ENCODE data around the gene KLF12.
A peak's percentile ranks its signal among the peaks of the same experiment; 100 is the strongest.

Gene KLF12

DNA sequence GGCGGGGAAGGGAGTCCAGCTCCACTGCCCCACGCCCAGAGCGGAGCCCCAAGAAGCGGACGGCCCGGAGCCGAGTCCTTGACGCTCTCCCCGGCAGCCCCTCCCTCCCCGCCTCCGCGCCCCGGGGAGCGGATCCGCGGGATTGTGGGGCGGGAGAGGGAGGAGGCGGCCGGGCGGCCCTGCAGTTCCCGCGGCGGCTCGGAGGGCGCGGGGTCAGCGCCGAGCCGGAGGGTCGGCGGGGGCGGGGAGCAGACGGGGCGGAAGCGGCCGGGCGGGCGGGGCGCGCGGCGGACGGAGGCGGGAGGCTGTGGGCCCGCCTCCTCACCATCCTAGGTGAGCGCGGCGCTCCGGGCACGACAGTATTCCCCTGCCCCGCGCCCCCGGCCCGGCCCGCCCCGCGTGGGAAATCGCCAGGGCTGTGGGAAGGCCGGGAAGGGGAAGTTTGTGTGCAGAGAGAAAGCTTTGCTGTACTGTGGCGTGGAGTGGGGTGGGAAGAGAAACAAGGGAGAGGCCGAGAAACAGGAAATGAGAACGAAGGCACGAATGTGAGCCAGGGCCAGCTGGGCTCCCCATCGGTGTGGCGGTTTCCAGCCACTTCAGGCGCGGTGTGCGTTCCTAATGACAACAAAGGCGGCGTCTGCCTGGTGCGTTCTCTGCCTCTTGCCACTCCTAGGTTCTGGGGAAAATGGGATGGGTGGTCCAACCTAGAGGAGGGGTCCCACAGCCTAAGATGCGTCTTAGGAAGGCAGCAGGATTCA is 1.3 kb upstream of the KLF12 start:
- H3K36me3 ChIP-seq (ENCODE audit: control insufficient read depth in 2 of 2, insufficient read depth in 2 of 2, low read length in 2 of 2) = no peaks in the 10 kb centered on the region
- peak overlapping the region; percentile 92 to 95 for H3K4me3 ChIP-seq (ENCODE audit: low read length in 2 of 2)
- H3K4me1 ChIP-seq (ENCODE audit: control insufficient read depth, insufficient read depth, low read length) = peaks cover 6% of the 10 kb centered on the region
- H3K27ac ChIP-seq (ENCODE audit: low read length) = peak overlapping the region; percentile 92
- H3K27me3 ChIP-seq (ENCODE audit: control insufficient read depth in 1 of 2, insufficient read depth in 2 of 2, low read length in 2 of 2) = no peaks in the 10 kb centered on the region
- H3K9me3 ChIP-seq (ENCODE audit: control insufficient read depth in 2 of 2, low read length in 2 of 2) = no peaks in the 10 kb centered on the region
- peak overlapping the region; percentile 90 to 91 for H3K9ac ChIP-seq (ENCODE audit: low read length in 2 of 2)

DNA sequence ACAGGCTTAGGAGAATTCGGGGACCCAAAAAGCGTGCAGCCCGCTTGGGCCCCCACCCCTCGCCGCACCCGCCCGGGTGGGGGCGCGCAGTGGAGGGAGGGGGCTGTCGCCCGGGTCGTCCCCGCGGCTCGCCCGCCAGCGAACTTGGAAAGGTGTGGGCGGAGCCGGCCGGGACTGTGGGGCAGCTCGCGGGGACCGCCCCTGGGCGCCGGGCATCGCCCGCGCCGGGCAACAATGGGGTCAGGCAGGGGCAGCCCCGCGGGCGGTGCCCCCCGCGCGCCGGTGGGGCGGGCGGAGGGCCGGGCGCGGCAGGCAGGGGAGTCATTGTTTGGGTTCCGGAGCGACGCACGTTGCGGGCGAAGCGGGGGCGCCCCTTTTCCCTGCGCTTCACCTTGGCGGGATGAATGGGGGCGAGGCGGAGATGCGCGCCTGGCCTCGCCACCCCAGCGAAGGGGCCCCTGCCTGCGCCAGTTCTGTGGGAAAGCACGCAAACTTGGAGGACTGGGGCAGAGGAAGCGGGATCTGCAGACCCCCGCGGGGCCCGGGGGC is 647 bp upstream of the KLF12 start:
- H3K4me3 ChIP-seq (ENCODE audit: low read length in 2 of 2) = peak overlapping the region; percentile 68 to 92
- H3K9ac ChIP-seq (ENCODE audit: low read length in 2 of 2) = peak overlapping the region; percentile 60 to 71
- H3K9me3 ChIP-seq (ENCODE audit: control insufficient read depth in 2 of 2, low read length in 2 of 2) = no peaks in the 10 kb centered on the region
- H3K36me3 ChIP-seq (ENCODE audit: control insufficient read depth in 2 of 2, insufficient read depth in 2 of 2, low read length in 2 of 2) = no peaks in the 10 kb centered on the region
- peaks cover 7% of the 10 kb centered on the region for H3K4me1 ChIP-seq (ENCODE audit: control insufficient read depth, insufficient read depth, low read length)
- H3K27ac ChIP-seq (ENCODE audit: low read length) = peak overlapping the region; percentile 92
- H3K27me3 ChIP-seq (ENCODE audit: control insufficient read depth in 1 of 2, insufficient read depth in 2 of 2, low read length in 2 of 2) = no peaks in the 10 kb centered on the region

DNA sequence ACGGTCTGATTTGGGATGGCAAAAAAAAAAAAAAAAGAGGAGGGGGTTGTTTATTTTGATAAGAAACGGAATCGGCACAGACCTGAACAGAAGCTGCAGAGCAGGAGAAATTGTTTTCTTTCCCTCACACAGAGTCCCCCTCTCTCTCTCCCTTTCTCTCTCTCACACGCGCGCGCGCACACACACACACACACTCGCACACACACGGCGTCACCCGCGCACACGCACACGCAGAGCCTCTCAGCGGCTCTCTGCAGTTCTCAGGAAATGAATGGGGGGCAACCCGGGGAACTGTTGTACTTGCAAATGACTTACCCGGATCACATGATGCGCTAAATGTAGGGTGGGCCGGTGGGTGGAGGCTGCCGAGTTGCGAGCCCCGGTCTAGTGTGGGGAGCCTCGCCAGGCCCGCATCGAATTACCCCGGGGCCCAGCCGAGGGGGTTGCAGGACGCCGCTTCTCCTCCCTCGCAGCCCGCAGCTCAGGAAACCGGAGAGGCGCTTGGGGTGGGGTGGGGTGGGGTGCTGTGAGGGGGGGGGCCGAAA is 475 bp downstream of the KLF12 start:
- Histone ChIP-seq H3K9ac (ENCODE audit: low read length in 2 of 2) (peak overlapping the region; percentile 45 to 81), H3K4me1 (ENCODE audit: control insufficient read depth, insufficient read depth, low read length) (peaks cover 7% of the 10 kb centered on the region), H3K27me3 (ENCODE audit: control insufficient read depth in 1 of 2, insufficient read depth in 2 of 2, low read length in 2 of 2) (no peaks in the 10 kb centered on the region), H3K27ac (ENCODE audit: low read length) (peak overlapping the region; percentile 81), H3K4me3 (ENCODE audit: low read length in 2 of 2) (peak overlapping the region; percentile 88 to 92), H3K36me3 (ENCODE audit: control insufficient read depth in 2 of 2, insufficient read depth in 2 of 2, low read length in 2 of 2) (no peaks in the 10 kb centered on the region), H3K9me3 (ENCODE audit: control insufficient read depth in 2 of 2, low read length in 2 of 2) (no peaks in the 10 kb centered on the region)

DNA sequence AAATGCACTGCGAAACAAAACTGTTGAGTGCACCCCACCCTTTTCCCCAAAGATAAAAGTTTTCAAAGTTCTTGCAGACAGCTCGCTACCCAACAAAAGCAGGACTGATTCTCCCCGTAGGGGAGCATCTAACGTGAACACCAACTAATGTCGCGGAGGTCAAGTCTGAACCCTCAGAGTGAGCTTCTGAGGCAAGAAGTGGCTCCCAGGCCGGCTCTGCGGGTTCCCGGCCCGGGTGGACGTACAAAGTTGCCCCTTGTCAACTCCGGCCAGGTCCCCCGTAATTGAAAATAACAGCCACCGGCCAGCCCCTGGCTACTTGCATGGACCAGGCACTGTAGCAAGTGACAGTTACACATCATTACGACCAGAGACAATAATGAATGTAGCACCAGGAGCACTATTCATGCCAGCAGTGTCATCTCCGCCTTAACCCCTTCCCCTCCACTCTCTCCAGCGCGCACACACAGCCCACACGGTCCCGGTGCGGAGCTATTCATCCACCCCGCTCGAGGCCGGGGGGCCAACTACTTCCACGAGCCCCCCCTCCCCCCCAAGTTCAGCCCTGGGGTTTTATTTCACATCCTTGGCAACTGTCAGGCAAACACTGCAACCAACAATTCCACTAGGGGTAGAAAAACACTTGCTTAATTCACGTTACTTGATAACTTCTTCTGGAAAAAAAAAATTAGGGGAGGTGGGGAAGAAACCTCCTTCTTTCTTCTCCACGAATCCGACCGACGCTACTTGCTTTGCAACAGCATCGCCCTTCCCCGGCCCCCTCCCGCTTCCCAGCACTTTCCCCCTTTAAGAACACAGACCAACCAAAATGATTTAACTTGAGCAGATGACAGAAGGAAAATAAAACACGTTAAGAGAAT is 1.2 kb downstream of the KLF12 start:
- Histone ChIP-seq H3K27me3 (ENCODE audit: control insufficient read depth in 1 of 2, insufficient read depth in 2 of 2, low read length in 2 of 2) (no peaks in the 10 kb centered on the region), H3K4me3 (ENCODE audit: low read length in 2 of 2) (peak overlapping the region; percentile 88 to 92), H3K9me3 (ENCODE audit: control insufficient read depth in 2 of 2, low read length in 2 of 2) (no peaks in the 10 kb centered on the region), H3K36me3 (ENCODE audit: control insufficient read depth in 2 of 2, insufficient read depth in 2 of 2, low read length in 2 of 2) (no peaks in the 10 kb centered on the region), H3K9ac (ENCODE audit: low read length in 2 of 2) (peak overlapping the region; percentile 45 to 81), H3K4me1 (ENCODE audit: control insufficient read depth, insufficient read depth, low read length) (peaks cover 10% of the 10 kb centered on the region), H3K27ac (ENCODE audit: low read length) (peak overlapping the region; percentile 81)

DNA sequence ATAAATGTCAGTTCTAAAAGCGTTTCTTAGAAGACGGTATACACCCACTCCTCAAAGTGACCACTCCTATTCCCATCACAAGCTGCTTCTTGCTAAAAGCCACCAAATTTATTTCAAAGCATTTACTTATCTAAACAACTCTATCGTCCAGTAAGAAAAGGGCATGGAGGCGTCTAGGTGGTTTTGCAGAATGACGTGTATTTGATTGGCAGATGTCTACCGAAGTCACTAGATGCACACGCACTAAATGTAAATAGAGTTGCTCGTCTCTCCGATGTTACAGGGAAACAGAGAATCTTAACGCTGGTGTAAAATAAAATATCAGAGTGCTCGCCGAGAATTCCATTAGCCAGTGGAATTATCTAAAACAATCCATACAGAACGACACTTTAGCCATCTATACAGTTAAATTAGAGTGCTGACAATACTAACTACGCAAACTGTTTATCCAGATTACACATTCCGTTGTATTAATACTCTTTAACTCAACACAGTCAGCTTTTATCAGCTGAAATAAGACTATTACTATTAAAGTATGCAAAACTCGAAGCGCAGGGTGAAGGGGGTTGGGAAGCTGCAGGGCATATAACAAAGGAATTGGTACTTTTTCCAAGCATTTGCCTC is 1.9 kb downstream of the KLF12 start:
- no peaks in the 10 kb centered on the region for H3K36me3 ChIP-seq (ENCODE audit: control insufficient read depth in 2 of 2, insufficient read depth in 2 of 2, low read length in 2 of 2)
- peak overlapping the region; percentile 81 for H3K27ac ChIP-seq (ENCODE audit: low read length)
- H3K9me3 ChIP-seq (ENCODE audit: control insufficient read depth in 2 of 2, low read length in 2 of 2) = no peaks in the 10 kb centered on the region
- peaks cover 13% of the 10 kb centered on the region for H3K4me1 ChIP-seq (ENCODE audit: control insufficient read depth, insufficient read depth, low read length)
- peak overlapping the region; percentile 88 to 92 for H3K4me3 ChIP-seq (ENCODE audit: low read length in 2 of 2)
- H3K27me3 ChIP-seq (ENCODE audit: control insufficient read depth in 1 of 2, insufficient read depth in 2 of 2, low read length in 2 of 2) = no peaks in the 10 kb centered on the region
- H3K9ac ChIP-seq (ENCODE audit: low read length in 2 of 2) = peak overlapping the region; percentile 45 to 81

DNA sequence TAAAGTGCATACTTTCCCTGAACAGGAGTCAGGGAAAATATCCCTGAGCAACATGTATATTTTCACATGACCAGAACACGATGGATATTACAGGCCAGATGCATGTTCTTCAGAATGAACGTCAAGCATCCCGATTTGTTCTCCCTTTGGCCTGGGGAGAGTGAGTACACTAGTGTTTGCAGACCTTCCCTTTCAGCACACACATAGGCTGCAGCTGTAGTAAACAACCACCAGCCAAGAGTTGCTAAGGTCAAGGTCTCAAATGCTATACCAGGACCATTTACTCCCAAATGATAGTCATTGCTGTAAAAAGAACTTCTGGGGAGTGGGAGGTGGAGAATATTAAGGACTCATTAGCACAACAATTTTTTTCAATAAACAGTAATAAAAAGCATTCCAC is 3.0 kb downstream of the KLF12 start:
- H3K4me3 ChIP-seq (ENCODE audit: low read length in 2 of 2) = peak overlapping the region in 1 of 2 donors; percentile 6
- H3K9me3 ChIP-seq (ENCODE audit: control insufficient read depth in 2 of 2, low read length in 2 of 2) = no peaks in the 10 kb centered on the region
- H3K9ac ChIP-seq (ENCODE audit: low read length in 2 of 2) = no peak overlapping the region
- no peaks in the 10 kb centered on the region for H3K27me3 ChIP-seq (ENCODE audit: control insufficient read depth in 1 of 2, insufficient read depth in 2 of 2, low read length in 2 of 2)
- H3K27ac ChIP-seq (ENCODE audit: low read length) = peak overlapping the region; percentile 50
- H3K4me1 ChIP-seq (ENCODE audit: control insufficient read depth, insufficient read depth, low read length) = peaks cover 13% of the 10 kb centered on the region
- H3K36me3 ChIP-seq (ENCODE audit: control insufficient read depth in 2 of 2, insufficient read depth in 2 of 2, low read length in 2 of 2) = no peaks in the 10 kb centered on the region

DNA sequence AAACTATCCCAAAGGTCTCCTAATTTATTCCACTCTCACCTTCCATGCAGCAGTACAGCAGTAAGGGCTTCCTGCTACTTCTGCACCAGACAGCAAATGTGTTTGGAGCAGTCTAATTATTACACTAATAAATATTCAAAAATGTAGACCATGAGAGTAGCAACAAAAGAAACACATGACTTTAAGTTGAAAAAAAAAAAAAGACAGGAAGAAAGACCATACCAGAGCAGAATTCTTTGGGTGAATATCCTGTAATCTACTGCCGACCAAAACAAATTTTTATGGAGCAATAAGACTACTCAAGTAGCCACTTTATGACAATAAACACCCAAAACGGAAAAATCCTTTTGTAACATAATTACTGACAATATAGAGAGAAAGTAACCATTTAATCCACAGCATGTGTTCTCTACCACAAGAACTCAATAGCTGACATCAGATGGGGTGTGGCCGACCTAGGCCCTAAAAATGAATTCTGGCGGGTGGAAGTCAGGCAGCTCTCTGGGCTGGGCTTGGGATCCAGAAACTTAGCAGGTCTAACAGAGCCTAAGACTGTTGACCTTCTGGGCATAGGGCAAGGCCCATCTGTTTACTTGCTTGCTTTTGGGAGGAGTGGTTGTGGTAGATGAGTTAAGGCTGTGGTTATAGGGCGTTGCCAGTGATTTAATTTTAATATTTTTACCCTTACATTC is 4.6 kb downstream of the KLF12 start:
- Histone ChIP-seq H3K4me1 (ENCODE audit: control insufficient read depth, insufficient read depth, low read length) (peaks cover 8% of the 10 kb centered on the region), H3K36me3 (ENCODE audit: control insufficient read depth in 2 of 2, insufficient read depth in 2 of 2, low read length in 2 of 2) (no peaks in the 10 kb centered on the region), H3K9ac (ENCODE audit: low read length in 2 of 2) (no peak overlapping the region), H3K4me3 (ENCODE audit: low read length in 2 of 2) (no peak overlapping the region), H3K27ac (ENCODE audit: low read length) (no peak overlapping the region), H3K27me3 (ENCODE audit: control insufficient read depth in 1 of 2, insufficient read depth in 2 of 2, low read length in 2 of 2) (no peaks in the 10 kb centered on the region), H3K9me3 (ENCODE audit: control insufficient read depth in 2 of 2, low read length in 2 of 2) (no peaks in the 10 kb centered on the region)

DNA sequence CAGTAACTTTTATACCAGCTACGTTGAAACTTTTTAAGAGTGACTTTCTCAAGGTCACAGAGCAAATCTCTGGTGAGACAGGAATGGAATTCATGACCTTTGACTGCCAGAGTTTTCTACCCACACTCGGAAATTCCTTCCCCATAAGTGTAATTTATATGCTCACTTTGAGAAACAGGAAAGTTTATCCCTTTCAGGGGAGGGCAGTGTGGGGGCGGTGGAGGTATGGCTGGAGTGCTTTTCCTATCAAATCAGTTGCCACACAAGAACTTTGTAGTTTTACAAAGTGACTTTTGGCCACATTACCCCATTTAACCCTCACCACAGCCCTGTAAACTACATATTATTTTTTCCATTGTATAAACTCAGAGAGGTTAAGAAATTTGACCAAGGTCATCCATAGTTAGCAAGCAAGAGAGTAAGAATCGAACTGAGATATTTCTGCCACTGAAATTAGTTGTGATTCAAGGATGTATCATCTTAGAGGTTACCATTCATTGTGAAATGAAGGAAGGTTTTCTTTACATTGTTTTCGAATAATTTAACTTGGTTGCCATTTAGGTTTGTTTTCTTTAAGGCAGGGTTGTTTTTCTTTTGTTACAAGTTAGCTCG is 5.9 kb downstream of the KLF12 start:
- Histone ChIP-seq H3K4me3 (ENCODE audit: low read length in 2 of 2) (no peak overlapping the region), H3K27me3 (ENCODE audit: control insufficient read depth in 1 of 2, insufficient read depth in 2 of 2, low read length in 2 of 2) (no peaks in the 10 kb centered on the region), H3K9ac (ENCODE audit: low read length in 2 of 2) (no peak overlapping the region), H3K9me3 (ENCODE audit: control insufficient read depth in 2 of 2, low read length in 2 of 2) (no peaks in the 10 kb centered on the region), H3K4me1 (ENCODE audit: control insufficient read depth, insufficient read depth, low read length) (peaks cover 8% of the 10 kb centered on the region), H3K27ac (ENCODE audit: low read length) (no peak overlapping the region), H3K36me3 (ENCODE audit: control insufficient read depth in 2 of 2, insufficient read depth in 2 of 2, low read length in 2 of 2) (no peaks in the 10 kb centered on the region)

DNA sequence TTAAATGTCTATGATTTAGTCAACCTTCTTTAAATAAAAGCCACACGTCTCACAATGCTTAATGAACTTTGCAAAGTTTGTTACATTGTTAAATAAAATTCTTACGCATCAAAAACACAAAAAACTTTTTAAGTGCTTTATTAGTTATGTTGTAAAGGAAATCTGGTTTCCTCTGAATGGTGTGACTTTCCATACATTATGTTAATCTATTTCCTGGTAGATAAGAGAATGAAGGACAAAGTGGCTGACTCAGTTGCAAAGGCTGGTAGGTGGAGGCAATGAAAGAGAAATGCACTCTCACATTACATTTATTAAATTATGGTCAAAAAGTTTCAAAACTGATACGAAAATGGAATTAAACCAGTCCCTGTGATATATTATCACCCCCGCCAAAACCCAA is 15.9 kb downstream of the KLF12 start:
- Histone ChIP-seq H3K9ac (ENCODE audit: low read length in 2 of 2) (no peak overlapping the region), H3K4me3 (ENCODE audit: low read length in 2 of 2) (no peak overlapping the region), H3K36me3 (ENCODE audit: control insufficient read depth in 2 of 2, insufficient read depth in 2 of 2, low read length in 2 of 2) (no peaks in the 10 kb centered on the region), H3K27ac (ENCODE audit: low read length) (no peak overlapping the region), H3K4me1 (ENCODE audit: control insufficient read depth, insufficient read depth, low read length) (no peaks in the 10 kb centered on the region), H3K27me3 (ENCODE audit: control insufficient read depth in 1 of 2, insufficient read depth in 2 of 2, low read length in 2 of 2) (no peaks in the 10 kb centered on the region), H3K9me3 (ENCODE audit: control insufficient read depth in 2 of 2, low read length in 2 of 2) (peaks cover 0 to 9% of the 10 kb centered on the region in 2 donors)

Measured in stomach smooth muscle (tissue), 2 donors.